ENCODE results near the gene ATRNL1. TPM values are rescaled to one million over a fixed set of nuclear protein-coding genes. Genes with fewer than 3 reads are reported as not detected.

The ATRNL1 gene
- polyA plus RNA-seq, 2 of the 4 experiments (the other 2 are of a cell fraction): 0.13 to 0.34 TPM

DNA sequence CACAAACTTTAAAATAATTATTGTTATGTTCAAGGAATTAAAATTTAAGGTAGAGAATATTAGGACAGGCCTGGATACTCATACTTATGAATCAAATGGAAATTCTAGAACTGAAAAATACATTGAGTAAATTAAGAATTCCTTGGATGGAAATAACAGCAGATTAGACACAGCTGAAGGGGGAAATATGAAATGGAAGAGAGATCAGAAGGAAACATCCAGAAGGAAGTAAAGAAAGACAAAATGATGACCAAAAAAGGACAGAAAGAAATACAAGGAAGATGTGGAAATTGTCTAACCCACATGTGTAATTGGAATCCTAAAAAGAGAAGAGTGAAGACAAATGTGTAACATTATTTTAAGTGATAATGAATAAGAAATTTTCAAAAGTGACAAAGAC lies 128.9 kb downstream of the ATRNL1 start (continued):
- TF ChIP-seq, protein P1, sequence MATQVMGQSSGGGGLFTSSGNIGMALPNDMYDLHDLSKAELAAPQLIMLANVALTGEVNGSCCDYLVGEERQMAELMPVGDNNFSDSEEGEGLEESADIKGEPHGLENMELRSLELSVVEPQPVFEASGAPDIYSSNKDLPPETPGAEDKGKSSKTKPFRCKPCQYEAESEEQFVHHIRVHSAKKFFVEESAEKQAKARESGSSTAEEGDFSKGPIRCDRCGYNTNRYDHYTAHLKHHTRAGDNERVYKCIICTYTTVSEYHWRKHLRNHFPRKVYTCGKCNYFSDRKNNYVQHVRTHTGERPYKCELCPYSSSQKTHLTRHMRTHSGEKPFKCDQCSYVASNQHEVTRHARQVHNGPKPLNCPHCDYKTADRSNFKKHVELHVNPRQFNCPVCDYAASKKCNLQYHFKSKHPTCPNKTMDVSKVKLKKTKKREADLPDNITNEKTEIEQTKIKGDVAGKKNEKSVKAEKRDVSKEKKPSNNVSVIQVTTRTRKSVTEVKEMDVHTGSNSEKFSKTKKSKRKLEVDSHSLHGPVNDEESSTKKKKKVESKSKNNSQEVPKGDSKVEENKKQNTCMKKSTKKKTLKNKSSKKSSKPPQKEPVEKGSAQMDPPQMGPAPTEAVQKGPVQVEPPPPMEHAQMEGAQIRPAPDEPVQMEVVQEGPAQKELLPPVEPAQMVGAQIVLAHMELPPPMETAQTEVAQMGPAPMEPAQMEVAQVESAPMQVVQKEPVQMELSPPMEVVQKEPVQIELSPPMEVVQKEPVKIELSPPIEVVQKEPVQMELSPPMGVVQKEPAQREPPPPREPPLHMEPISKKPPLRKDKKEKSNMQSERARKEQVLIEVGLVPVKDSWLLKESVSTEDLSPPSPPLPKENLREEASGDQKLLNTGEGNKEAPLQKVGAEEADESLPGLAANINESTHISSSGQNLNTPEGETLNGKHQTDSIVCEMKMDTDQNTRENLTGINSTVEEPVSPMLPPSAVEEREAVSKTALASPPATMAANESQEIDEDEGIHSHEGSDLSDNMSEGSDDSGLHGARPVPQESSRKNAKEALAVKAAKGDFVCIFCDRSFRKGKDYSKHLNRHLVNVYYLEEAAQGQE (IDR thresholded peaks at IDR 0.05): no peak
- TF ChIP-seq, protein P2, sequence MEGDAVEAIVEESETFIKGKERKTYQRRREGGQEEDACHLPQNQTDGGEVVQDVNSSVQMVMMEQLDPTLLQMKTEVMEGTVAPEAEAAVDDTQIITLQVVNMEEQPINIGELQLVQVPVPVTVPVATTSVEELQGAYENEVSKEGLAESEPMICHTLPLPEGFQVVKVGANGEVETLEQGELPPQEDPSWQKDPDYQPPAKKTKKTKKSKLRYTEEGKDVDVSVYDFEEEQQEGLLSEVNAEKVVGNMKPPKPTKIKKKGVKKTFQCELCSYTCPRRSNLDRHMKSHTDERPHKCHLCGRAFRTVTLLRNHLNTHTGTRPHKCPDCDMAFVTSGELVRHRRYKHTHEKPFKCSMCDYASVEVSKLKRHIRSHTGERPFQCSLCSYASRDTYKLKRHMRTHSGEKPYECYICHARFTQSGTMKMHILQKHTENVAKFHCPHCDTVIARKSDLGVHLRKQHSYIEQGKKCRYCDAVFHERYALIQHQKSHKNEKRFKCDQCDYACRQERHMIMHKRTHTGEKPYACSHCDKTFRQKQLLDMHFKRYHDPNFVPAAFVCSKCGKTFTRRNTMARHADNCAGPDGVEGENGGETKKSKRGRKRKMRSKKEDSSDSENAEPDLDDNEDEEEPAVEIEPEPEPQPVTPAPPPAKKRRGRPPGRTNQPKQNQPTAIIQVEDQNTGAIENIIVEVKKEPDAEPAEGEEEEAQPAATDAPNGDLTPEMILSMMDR (IDR thresholded peaks at IDR 0.05): no peak
- TF ChIP-seq, protein P3, sequence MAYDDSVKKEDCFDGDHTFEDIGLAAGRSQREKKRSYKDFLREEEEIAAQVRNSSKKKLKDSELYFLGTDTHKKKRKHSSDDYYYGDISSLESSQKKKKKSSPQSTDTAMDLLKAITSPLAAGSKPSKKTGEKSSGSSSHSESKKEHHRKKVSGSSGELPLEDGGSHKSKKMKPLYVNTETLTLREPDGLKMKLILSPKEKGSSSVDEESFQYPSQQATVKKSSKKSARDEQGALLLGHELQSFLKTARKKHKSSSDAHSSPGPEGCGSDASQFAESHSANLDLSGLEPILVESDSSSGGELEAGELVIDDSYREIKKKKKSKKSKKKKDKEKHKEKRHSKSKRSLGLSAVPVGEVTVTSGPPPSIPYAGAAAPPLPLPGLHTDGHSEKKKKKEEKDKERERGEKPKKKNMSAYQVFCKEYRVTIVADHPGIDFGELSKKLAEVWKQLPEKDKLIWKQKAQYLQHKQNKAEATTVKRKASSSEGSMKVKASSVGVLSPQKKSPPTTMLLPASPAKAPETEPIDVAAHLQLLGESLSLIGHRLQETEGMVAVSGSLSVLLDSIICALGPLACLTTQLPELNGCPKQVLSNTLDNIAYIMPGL (CRISPR knock-in tag; IDR thresholded peaks at IDR 0.05; ENCODE audit: borderline replicate concordance): no peak
- no peak for TF ChIP-seq NR3C1 (IDR thresholded peaks at IDR 0.05)

DNA sequence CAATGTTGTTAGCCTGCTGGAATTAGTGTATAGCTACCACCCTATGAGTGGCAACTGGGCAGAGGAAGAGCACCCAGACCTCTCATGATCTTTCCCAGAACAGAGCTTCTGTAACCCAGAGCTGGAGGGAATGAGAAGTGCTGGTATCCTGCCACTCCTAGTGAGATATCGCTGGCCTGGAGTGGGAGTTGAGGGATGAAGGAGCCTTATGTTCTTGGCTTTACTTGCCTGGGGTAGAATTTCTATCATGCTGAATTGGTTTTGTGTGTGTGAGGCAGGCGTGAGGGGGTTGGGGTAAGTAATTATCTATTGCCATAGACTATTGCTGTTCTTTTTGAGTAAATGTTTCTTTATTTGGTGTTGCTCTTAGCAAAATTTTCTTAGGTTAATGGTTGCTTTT lies 146.6 kb downstream of the ATRNL1 start:
- no peak overlapping the region for H3K4me3 ChIP-seq
- no peak overlapping the region for H3K27ac ChIP-seq
- no peaks in the 10 kb centered on the region for H3K9me3 ChIP-seq
- ChIA-PET POLR2A (no interaction called here), CTCF (no interaction called here)
- FAIRE-seq: no peak
- no peaks in the 10 kb centered on the region for H3K4me1 ChIP-seq
- TF ChIP-seq, protein P4, sequence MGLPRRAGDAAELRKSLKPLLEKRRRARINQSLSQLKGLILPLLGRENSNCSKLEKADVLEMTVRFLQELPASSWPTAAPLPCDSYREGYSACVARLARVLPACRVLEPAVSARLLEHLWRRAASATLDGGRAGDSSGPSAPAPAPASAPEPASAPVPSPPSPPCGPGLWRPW (IDR thresholded peaks at IDR 0.05): no peak
- TF ChIP-seq CBX8 (IDR thresholded peaks at IDR 0.05) (no peak), KDM1A (IDR thresholded peaks at IDR 0.05; ENCODE audit: low read depth) (no peak), POLR2A (IDR thresholded peaks at IDR 0.05; ENCODE audit: low read length) (no peak), RFX5 (IDR thresholded peaks at IDR 0.05) (no peak), MYC (IDR thresholded peaks at IDR 0.05; ENCODE audit: borderline replicate concordance, low read length) (no peak), FOSB (CRISPR knock-in tag; IDR thresholded peaks at IDR 0.05) (no peak), POLR2AphosphoS2 (conservative IDR thresholded peaks at IDR 0.05; ENCODE audit: low read length) (no peak)
- TF ChIP-seq, protein P5, sequence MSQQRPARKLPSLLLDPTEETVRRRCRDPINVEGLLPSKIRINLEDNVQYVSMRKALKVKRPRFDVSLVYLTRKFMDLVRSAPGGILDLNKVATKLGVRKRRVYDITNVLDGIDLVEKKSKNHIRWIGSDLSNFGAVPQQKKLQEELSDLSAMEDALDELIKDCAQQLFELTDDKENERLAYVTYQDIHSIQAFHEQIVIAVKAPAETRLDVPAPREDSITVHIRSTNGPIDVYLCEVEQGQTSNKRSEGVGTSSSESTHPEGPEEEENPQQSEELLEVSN (IDR thresholded peaks at IDR 0.05; ENCODE audit: borderline replicate concordance, low read depth): no peak
- TF ChIP-seq, protein P1 (IDR thresholded peaks at IDR 0.05): no peak
- ATAC-seq: no peak
- WGBS (ENCODE audit: missing lambda C conversion rate): 20% methylated on average over 2 of the region's 2 CpGs
- H3K4me2 ChIP-seq: no peak overlapping the region
- no peak for DNase-seq (ENCODE audit: low read depth in 1 of 2, low spot score in 1 of 2)

All from A549 (cell line).